GM19238 (cell line): Measurements from ENCODE around the gene FYB1.

Experiments
- DNase-seq: peaks from one replicate; pipeline ENCODE4 v3.0.0; 2011; ENCODE audit warnings: low spot score; ENCODE audit not compliant: insufficient read length

Gene FYB1

GRCh38 chr5:39091940-39092580, 127.3 kb downstream of the FYB1 start:
- DNase-seq, result no peak

DNA sequence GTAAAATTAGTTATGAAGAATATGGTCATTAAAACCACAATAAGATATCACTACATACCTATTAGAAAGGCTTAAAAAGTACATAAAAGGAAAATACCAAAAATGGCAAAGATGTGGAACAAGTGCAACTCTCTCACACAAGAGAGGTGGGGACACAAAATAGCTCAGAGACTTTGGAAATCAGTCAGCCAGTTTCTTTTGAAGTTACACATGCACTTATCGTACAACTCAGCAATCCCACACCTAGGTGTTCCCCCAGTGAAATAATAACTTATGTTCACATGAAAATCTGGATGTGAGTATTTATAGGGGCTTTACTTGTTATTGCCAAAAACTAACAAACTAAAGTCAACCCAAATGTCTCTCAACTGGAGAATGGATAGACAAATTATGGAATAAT, 135.4 kb downstream of the FYB1 start:
- no peak for DNase-seq

DNA sequence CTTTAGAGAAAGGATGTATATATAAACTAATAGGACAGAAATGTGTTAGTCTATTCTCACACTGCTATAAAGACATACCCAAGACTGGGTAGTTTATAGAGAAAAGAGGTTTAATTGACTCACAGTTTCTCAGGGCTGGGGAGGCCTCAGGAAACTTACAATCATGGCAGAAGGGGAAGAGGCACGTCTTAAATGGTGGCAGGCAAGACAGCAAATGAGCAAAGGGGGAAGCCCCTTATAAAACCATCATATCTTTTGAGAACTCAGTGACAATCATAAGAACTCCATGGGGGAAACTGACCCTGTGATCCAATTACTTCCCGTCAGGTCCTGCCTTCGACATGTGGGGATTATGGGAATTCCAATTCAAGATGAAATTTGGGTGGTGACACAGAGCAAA, 136.4 kb downstream of the FYB1 start:
- no peak for DNase-seq

DNA sequence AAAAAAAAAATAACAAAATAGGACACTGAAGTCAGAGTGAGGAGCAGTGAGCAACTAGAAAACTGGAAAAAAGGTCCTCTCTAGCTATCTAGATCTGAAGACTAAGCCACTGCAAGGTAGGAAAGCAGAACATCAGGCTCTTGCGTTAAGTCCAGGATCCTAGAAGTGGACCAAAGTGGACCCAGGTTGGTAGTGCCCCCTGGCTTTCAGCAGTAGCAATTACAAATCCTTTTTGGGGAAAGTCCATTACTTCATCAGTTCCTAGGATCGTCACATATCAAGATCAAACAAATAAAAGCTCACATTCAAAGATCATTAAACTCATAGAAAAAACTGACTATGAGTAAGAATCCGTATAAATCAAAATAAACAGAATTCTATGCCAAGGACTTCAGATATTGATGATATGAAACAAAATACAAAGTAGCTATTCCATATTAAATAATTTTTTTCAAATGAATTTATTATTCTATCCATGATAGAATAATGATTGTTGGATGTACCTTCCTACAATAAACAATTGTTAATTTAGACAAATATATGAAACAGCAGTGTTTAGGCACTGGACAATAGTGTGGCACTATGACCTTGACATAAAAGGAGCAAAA, 138.7 kb downstream of the FYB1 start:
- no peak for DNase-seq

- DNase-seq, result no peak
These were observed 139.2 kb downstream of the FYB1 start for GRCh38 chr5:39080168-39080567.

DNA sequence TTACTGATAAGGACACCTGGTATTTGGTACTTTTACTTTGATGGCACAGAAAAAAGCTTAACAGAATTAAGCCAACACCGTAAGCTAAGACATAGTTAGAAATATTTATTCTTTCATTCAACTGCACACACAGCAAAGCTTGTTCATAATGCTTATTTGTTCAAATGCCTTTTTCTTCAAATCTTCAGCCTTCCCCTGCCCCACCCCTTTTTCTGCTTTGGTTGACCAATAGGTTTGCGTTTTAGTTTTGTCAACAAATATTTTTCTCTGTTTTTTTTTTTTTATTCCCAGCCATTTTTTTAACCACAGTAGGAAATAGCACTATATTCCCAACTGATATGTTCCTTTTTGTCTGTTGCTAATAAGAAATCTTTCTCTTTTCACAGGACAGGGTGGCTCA, 140.2 kb downstream of the FYB1 start:
- no peak for DNase-seq

DNA sequence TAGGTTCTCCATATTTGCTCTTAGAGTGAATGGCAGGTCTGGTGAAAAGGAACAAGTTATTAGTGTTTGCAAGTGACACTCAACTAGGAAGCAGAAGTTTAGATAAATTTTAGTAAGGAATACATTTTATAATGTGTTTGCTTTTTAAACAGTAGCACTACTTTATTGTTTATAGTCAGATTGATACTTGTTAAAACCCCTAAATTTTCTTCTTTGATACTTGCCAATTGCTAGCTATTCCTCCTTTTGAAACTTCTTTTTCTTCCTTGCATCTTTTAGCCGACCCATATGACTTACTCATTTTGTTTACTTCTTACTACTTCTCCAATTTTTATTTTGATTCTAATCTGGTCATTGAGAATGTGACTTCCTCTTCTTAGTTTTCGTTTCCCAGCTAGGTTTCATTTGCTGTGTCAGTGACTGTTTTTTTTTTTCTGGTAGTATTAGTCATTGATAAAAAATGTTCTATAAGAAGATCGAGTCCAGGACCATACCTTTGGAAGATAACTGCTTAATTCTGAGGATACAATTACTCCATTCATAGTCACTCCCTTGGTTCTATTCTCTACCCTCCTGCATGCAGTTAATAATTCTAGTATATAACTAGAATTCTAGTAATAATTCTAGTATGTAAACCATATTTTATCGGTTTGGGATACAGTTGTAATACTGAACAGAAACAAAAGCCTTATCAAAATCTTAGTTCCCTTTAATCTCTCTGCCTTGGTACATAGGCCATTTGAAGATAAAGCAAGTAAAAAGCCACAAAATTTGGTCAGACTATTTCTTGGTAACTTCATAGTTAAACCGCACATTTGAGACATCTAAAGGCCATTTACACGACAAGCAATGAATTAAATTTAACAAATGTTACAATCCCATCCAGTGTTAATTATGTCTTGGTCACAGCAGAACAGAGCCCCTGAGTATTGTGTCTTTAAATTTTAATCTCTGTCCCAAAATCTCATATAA, 142.3 kb downstream of the FYB1 start:
- DNase-seq, result peak; percentile 19

DNA sequence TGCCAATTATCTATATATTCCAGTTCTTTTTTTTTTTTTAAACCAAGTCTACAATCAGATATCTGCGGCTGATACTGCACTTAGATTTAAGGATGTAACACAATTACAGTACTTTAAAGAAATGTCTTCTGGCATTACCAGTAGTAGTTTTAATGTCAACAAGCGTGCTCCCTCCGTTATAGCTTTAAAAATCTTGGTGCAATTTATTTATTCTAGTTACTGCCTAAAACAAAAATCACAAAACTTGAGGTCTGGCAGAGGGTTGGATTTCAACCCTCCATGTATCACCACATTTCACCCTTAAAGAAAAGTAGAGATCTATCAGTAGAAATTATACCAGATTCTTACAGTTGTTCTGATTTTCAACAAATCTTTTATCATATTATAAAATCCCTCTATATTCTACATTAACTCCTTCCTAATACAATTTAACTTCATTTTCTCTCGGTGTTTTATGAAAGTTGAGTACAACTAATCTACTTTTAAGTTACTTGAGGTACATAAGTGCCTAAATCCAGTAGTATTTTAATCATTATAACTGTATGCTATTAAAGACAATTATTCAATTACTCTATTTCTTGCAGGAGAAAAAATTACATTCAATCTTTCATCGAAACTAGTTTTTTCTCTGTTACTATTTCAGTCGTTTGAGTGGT, 143.1 kb downstream of the FYB1 start:
- no peak for DNase-seq

GRCh38 chr5:39074017-39074814, 145.1 kb downstream of the FYB1 start, which contains the start of gene RICTOR:
RICTOR (minus strand) TSS chr5:39074399; CDS start chr5:39074377, 22 bp downstream.
- peak; percentile 80 for DNase-seq

DNA sequence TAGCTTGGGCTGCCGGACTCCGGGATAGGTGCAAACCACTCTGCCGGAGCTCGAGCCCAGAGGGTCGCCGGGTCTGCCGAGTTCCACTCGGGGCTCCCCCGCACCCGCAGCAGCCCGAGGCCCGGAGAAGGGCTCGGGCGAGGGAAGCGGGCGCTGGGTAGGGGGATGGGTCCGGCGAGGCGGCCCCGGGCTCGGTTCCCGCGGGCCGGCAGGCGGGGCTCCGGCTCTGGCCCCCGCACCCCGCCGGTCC, 145.7 kb downstream of the FYB1 start:
- DNase-seq, result peak; percentile 41

DNA sequence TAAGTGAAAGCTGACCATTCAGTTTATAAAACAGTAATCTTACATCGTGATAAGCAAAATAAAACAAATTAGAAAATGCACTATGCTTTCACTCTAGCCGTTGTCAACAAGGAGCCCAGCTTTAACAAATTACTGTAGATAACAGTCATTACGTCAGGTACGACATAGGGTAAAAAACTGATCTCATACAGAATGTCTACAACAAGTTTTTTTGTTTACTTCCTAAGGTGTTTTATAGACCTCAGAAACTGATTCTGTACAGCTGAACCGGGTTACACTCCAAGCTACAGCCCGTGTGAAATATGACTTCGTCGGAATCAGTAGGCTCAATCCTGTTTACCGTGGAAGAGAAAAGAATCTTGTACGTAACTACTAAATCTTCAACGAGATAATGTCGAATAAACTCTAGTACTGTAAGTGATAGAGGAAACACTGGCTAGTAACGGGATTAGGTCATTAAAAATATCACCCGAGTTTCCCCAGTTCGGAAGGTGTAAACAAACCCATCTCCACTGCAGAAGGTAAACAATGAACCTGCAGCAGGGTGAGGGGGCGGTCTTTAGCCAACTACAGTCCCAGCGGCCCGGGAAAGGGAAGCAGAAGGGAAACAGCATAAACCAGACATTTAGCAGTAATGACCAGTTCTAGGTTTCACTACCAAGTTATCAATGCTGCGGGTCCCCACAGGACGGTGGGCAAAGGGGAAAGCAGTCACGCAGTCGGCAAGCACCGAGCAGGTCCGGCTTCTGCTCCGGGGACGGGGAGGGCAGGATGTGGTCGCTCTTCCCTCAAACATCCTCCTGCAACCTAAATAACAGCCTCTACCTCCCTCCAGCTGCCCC, 146.2 kb downstream of the FYB1 start:
- DNase-seq, result peak; percentile 50

GRCh38 chr5:39068099-39068498, 151.3 kb downstream of the FYB1 start:
- no peak for DNase-seq

DNA sequence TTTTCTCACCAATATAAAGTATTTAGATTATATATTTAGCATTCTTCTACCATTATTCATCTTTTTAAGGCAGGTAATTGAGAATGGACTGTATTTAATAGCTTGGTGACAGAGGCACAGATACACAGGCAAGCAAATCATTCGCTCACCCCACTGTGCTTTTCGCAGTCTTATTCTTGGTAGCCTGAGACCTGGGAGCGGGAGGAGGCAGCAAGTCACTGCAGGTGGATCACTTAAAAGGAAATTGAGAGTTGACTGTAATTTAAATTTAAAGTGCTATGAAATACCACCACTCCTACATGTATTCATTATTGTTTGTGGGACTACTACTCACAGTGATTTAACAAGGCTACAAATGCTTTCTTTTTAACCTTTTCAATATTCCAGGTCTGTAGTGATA, 154.9 kb downstream of the FYB1 start:
- no peak for DNase-seq

DNA sequence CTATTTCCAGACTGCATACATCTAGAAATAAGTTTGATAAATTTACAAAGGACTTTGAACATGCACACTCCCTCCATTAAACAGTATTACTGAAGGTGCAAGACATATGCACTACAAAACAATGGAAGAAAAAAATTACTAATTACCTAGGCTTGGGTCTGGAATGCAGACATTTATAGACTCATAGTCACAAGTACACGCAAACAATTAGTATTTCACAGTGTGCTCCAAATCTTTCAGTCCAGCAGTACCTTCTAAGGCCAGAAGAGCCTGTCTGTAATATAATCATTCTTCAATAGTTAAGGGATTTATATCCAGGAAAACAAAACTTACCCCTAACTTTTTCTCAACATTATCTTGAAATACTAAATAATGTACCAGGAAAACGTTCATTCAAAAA, 156.3 kb downstream of the FYB1 start:
- DNase-seq, result no peak

DNA sequence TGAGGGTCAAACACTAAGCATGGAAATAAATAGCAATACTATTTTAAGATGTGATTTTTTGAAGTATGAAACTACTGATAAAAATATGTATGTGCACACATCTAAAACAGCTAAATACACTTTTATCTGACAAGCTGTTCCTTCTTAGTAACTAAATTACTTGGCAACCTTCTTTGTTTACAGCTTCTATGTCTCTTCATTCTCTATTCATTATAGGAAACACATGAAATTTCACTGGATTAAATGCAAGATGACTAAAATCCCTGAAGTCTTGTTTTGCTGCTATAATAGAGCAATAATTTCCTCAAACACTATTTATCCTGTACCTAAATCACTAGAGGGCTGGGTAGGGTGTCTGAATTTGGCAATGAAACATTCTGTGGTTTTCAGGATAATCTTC, 156.8 kb downstream of the FYB1 start:
- no peak for DNase-seq

- no peak for DNase-seq
These were observed 157.3 kb downstream of the FYB1 start for GRCh38 chr5:39062104-39062503.

GRCh38 chr5:39059064-39059463, 160.3 kb downstream of the FYB1 start:
- no peak for DNase-seq

GRCh38 chr5:39058178-39058921, 161.0 kb downstream of the FYB1 start:
- DNase-seq, result no peak

- no peak for DNase-seq
These were observed 161.6 kb downstream of the FYB1 start for GRCh38 chr5:39057734-39058133.
